CD4-positive, alpha-beta T cell treated with Interleukin-6 at 100 ng/mL for 8 hours (primary cell): ENCODE results near the gene UBAP1L.
A peak's percentile ranks its signal among the peaks of the same experiment; 100 is the strongest.
"Not testable (repeated sequence)": the region's sequence is repeated elsewhere in the genome, so short reads cannot be mapped to it uniquely, and the experiment has no call there.

Experiments
- DNase-seq: peaks from one replicate; pipeline ENCODE4 v3.0.0-alpha.2; 2020; ENCODE audit warnings: mixed read lengths, low spot score

The UBAP1L gene

DNA sequence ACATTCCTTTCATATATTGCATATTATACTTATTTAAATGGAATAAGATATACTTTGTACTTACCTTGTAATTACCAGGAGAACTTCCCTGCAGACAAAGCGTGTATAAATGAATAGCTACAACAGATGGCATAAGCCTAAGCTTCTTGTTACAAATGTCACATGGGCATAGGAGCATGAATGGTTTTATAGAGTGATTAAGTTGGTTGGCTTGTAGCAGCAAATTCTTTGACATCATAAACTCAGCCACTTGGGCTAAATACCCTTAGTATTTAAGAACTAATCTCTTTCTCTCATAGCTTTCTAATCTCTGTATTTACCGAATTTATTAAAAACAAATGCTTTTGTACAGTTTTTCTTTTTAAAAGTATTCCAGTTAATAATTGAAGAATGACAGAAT, at the start of gene UBAP1L:
Gene UBAP1L (minus strand): TSS at position 115 of the 400 bp plus-strand sequence. CDS start 8,985 bp downstream, outside the sequence.
- DNase-seq, result no peak

DNA sequence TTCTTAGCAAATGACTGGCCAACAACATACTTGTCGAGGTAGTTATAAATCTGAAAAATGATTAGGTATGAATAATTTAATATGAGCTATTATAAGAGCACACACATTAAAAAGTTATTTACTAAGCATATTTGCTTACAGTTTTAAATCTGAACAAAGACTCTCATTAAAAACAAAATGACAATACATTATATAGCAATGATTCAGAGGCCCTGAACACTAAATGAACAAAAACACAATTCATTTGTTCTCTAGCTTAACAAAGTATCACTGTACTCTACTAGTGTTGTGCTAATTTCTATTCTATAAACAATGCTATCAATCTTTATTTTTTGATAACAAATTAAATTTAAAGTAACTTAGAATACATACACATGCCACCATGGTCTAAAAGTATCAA, 49.1 kb upstream of the UBAP1L start:
- DNase-seq, result no peak

DNA sequence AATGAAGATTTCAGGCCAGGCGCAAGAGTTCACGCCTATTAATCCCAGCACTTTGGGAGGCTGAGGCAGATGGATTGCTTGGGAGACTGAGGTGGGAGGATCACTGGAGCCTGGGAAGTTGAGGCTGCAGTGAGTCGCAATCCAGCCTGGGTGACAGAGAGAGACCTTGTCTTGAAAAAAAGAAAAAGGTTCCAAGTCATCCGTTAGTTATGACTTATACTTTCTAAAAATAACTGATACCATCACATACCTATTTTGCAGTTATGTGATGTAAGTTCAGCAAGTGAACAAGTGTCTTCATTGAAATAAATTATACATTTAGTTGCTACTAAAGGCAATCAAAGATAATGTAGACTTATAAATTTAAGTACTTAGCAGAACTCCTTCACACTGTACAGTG, 48.0 kb upstream of the UBAP1L start:
- DNase-seq, result no peak

DNA sequence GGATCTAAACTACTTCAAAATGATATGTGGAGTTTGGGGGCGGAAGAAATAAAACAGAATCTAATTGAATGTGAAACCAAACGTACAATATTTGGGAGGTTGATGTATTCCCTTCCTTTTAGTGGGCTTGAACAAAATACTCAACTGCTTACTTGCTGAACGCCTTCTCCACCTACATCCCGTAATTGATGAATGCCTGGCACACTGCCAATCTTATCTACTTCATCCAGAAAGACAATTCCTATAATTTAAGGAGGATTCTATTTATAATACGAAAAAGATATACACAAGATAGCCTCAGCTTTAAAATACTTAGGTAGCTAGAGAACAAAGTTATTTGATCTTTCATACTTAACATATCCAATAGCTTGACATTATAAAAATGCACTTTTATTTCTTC, 41.7 kb upstream of the UBAP1L start:
- no peak for DNase-seq

DNA sequence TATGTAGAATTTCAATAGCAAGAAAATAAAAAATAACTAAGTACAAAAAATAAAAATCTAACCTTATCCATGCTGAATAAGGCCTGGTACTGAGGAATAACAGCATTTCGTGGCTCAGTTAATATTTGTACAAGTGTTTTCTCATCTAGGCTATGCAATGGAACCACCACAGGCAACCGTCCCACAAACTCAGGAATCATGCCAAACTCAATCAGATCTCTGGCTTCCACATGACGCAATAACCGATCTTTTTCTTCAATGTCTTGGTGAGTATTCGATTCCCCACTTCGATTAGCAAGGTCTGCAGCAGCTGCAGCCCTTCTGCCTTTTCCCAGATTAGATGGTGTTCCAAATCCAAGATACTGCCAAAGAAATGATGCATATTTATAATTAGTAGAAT, 39.7 kb upstream of the UBAP1L start:
- DNase-seq, result no peak

DNA sequence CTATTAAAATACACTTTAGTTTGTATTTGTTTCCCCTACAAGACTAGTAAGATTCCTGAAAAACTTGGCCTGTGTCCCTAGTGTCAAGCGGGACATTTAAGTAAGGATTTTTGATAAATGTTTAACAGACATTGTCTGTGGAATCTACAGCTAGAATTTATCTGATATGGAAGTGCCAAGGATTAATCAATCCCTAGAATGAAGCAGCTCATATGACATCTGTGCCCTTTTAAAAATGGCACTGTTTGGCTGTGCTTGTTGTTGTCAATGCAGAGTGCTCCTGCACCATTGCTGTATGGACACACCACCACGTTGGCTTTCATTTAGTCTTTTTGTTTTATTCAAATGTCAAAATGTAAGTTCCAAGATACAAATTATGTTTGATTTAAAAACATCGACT, 32.9 kb upstream of the UBAP1L start:
- DNase-seq, result no peak

DNA sequence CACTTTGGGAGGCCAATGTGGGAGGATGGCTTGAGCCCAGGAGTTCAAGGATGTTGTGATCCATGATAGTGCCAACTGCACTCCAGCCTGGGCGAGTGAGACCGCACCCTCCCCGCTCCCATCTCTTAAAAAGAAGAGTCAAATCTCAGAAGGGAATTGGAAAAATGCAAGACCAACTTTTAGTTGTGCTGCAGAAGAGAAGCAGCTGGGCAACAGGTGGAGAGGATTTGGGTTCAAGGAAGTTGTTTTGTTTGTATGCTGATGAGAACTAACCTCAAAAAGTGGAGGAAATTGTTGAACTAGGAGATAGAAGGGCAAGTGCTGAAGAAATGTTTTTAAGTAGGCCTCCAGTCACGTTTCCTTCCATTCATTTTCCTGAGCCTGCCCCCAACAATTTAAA, 31.4 kb upstream of the UBAP1L start:
- DNase-seq, result no peak

DNA sequence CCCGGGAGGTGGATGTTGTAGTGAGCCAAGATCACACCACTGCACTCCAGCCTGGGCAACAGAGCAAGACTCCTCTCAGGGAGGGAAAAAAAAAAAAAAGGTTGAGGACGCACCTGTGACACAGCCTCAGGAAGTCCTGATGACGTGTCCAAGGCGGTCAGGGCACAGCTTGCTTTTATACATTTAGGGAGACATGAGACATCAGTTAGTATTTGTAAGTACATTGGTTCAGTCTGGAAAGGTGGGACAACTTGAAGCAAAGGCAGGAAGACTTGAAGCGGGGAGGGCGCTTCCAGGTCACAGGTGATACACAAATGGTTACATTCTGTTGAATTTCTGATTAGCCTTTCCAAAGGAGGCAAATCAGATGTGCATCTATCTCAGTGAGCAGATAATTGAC, 23.6 kb upstream of the UBAP1L start:
- DNase-seq, result not testable (repeated sequence)

DNA sequence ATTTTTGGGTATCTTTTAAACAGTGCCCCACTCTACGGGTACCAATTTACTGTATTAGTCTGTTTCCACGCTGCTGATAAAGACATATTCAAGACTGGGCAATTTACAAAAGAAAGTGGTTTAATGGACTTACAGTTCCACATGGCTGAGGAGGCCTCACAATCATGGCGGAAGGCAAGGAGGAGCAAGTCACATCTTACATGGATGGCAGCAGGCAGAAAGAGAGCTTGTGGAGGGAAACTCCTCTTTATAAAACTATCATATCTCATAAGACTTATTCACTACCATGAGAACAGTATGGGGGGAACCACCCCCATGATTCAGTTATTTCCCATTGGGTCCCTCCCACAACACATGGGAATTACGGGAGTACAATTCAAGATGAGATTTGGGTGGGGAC, 22.9 kb upstream of the UBAP1L start:
- not testable (repeated sequence) for DNase-seq

DNA sequence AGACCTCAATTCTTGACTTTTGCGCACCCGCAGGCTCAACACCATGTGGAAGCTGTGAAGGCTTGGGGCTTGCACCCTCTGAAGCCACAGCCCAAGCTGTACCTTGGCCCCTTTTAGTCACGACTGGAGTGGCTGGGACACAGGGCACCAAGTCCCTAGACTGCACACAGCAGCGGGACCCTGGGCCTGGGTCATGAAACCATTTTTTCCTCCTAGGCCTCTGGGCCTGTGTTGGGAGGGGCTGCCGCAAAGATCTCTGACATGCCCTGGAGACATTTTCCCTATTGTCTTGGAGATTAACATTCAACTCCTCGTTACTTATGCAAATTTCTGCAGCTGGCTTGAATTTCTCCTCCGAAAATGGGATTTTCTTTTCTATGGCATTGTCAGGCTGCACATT, 22.1 kb upstream of the UBAP1L start:
- DNase-seq, result not testable (repeated sequence)

DNA sequence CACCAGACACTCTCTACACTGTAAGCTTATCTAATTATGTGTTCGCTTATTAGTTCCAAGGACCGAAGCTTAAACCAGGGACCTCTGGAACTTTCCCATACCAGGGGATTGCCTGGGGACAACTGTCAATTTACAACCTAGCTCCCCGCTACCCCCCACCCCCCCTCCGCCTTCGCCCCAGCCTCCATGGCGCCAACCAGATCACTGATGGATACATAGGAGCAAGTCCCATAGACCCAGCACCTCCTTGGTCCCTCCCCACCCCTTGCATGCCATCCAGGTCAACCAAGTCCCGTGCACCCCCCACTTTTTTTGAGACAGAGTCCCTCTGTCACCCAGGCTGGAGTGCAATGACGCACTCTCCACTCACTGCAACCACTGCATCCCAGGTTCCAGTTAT, 19.5 kb upstream of the UBAP1L start:
- no peak for DNase-seq

DNA sequence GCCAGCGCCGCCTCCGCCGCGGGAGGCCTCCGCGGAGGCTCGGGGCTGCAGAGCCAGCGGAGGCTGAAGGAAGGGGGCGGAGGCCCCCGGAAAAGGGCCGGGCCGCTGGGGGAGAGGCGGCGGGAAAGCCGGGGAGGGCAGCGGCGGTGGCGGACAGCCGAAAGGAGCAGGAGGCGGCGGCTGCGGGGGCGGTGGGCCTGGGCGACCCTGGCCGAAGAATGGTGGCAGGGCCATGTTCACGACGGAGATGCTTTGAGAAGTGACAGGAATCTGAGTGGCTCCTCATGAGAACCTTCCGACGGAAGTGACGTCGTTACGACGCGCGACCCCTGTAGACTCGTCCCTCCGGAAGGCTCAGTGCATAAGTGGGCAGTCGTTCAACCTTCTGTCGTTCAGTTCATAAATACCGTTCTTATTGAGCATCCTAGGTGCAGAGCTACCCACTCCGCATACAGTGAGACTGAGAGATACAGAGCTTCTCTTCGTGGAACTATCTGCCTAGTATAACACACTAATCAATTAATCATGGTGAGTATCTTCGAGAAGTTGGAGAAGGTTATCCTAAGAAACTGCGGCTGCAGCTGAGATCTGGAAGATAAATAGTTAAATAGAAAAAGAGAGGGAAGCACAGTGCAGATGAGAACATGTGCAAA, 18.7 kb upstream of the UBAP1L start, which contains the start of gene PDCD7:
Gene PDCD7 (minus strand): TSS at position 261 of the 653 bp plus-strand sequence. CDS start 27 bp downstream, at position 234.
- peak; percentile 85 for DNase-seq

DNA sequence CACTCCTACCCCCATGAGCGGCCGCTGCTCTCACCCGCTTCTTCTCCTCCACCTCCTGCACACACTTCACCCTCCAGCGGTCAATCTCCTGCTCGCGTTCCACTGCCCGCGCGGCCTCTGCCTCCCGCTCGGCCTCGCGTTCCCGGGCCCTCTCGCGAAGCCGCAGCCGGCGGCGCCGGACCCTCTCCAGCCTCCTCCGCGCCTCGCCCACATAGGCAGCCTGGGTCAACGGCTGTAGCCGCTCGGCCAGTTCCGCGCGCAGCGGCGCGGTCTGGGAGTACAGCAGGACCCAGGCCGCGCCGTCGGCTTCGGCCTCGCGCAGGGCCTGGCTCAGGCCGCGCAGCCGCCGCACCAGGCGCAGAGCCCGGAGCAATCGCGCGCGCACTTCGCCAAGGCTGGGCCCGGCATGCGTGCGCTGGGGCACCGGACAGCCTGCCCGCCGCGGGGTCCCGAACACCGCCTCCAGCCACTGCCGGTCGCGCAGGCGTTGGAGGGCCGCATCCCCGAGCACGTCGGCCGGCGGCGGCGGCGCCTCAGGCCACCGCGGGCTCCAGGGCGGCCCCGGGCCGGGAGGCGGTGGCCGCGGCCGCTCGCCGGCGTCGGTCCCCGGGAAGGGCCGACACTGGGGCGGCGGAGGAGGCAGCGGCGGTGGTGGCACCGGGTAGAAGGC, 18.0 kb upstream of the UBAP1L start:
- DNase-seq, result no peak

DNA sequence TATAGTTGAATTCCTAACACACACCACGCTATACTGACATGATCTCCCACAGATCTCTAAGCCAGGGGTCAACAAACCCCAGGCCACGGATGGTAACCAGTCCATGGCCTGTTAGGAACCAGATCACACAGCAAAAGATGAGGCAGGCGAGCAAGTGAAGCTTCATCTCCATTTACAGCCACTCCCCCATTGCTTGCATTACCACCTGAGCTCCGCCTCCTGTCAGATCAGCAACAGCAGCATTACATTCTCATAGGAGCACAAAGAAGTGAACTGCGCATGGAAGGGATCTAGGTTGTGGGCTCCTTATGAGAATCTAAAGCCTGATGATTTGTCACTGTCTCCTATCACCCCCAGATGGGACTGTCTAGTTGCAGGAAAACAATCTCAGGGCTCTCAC, 15.9 kb upstream of the UBAP1L start:
- DNase-seq, result no peak

DNA sequence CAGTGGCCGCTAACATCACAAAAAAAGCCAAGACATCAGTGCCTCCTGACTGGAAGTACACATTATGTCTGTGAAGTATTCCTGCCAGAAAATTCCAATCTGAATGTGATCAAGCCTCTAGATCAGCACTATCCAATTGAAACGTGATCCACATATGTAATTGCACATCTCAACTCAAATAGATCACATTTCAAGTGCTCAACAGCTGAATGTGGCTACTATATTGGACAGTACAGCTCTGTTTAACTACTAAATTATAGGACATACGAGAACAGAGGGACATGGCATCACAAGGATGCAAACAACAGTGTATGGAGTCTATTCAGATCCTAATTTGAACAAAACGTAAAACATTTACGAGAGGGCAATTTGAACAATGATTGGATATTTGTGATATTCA, 542 bp upstream of the UBAP1L start:
- no peak for DNase-seq

DNA sequence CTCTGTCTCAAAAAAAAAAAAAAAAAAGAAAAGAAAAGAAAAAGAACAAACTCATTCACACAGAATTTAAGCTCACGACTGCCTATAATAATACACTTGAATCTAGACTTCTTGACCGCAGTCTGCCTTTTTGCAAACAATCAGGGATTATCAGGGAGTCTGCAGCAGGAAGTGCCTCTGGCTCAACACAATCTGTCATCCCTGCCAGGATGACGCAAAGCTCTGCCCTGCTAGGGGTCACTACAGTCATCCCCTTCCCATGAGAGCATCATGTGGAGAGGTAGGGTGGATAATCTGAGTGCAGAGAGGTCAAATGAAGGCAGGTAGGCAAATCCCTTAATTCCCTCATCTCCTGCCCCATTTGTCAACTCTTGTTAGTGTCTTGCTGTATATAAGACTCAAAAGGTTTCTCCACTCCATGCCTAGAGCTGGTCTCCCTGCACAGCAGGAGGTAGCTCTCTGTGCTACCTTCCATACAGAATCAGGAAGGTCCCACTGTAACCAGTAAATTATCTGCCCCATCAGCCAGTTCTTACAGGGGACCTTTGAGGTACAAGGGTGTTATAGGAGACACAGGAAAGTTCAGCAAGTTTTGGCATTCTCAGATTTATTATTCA, 4.2 kb downstream of the UBAP1L start:
- no peak for DNase-seq

DNA sequence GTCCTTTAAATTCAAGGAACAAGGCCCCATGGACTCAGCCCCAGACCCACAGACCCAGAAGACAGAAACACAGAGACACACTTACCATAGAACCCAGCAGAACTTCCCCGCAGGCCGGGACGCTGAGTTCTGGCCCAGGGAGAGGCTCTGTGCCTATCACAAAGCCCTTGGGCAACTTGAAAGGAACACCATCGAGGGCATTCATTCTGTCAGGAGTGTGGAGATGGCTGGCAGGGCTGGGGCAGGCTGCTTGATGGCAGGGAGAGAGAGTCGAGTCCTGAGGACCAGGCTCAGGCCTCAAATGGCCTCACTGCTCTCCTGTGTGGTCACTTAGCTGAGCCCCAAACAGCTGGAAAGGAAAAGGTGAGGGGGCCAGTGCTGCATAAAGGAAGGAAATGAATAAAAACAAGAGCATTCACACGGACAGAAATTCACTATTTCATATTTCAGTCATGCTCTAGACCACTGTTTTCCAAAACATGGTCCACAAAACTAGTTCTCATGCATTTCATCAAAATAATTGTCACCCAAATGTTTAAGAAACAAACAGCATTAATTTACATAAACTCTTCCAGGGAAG, 8.9 kb downstream of the UBAP1L start:
- no peak for DNase-seq

DNA sequence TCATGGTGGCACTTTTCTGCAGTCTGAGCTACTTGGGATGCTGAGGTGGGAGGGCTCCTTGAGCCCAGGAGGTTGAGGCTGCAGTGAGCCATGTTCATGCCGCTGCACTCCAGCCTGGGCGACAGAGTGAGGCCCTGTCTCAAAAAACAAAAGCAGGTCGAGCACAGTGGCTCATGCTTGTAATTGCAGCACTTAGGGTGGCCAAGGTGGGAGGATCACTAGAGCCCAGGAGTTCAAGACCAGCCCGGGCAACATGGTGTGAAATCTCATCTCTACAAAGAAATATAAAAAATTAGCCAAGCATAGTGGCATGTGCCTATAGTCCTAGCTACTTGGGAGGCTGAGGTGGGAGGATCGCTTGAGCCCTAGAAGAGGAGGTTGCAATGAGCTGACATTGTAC, 10.0 kb downstream of the UBAP1L start:
- DNase-seq, result no peak

DNA sequence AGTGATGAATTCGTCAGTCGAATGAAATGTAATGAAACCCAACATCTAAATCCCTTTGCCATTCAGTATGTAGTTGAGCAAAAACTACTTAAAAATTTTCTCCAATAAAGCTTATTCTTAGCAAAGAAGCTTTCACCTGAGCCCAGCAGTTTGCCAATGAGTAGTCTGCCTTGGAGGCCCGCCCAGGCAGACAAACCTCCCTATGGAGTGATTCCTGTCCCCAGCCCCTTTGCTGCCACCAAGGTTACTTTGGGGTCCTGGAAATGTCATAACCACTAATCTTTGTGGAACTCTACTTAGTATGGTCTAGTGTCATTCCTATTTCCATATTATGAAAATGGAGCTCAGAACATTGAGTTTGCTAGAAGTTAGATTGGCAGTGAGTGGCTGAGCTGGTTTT, 12.1 kb downstream of the UBAP1L start:
- no peak for DNase-seq

DNA sequence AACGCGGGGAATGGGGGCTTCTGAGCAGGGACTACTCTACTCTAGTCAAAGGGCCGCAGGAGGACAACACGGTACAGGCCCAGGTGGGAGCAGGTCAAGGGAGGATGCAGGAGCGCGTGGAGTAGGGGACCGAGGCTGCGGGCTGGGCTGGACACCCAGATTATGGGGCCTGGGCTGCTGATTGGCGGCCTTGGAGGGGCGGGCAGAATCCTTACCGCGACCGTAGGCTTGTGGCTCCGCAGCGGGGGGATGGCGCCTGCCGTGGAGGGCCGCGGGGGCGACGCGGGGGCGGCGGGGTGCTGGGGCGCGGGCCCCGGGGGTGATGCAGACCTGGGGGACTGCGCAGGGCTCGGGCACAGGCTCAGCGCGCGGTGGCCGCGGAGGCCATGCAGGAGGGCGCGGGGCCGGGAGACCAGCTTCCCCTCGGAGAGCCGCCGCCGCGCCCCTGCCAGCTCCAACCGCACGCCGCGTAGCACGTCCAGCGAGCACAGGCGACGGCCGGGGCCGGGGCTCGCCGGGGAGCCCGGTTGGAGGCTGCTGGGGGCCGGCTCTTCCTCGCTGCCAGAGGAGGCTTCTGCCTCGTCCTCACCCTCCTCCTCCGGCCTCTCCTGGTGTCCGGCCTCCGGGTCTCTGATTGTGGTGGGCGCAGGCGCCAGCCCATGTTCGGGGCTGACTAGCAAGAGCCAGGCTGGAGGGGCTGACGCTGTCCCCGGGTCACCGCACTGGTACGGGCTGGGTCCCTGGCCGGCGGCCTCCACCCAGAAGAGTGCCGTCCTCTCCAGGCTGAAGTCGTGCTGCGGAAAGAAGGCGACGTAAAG, 12.9 kb downstream of the UBAP1L start:
- DNase-seq, result no peak

DNA sequence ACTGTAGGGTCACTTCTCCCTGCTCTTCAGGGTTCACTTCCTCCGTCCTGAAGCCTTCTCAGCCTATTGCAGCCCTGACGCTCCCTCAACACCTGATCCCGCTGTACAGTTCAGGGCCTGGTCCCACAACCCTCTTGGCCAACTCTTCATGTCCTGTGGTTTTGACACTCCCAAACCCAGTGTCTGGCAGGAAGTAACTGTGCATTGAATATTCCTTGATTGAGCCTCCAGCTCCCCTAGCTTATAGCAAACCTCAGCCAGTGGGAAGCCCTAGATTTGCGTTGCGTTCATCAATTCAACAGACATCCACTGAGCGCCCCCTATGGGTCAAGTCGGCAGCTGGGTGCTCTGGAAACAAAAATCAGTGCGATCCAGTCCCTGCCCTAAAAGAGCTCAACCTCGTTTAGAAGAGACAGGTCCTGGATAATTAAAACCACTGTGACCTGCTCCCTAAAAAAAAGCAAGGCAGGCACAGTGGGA, 13.5 kb downstream of the UBAP1L start:
- no peak for DNase-seq

DNA sequence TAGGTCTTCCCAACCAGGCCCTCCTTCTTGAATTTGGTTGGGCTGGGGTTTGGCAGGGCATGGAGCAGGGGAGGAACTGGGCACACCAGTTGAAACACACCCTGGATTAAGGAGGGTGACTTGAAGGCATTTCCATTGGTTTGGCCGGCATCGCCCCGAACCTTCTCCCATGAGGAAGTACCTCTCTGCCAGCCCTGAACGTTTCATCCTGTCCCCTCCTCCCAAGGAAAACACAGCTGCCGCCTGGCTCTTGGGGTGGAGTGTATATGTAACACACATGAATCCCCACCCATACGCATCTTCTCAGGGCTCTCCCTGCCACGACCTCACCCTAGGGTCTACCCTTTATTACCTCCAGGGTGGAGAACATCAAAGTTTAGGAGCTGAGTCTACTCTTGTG, 14.6 kb downstream of the UBAP1L start:
- no peak for DNase-seq
